HG03139 (cell line): ENCODE data around the gene GAB2.
"Not testable (repeated sequence)": the region's sequence is repeated elsewhere in the genome, so short reads cannot be mapped to it uniquely, and the experiment has no call there.

Experiments
- ATAC-seq: cut with Tn5 transposase; IDR thresholded peaks from one replicate; pipeline ENCODE4 v1.9.1; 2021; ENCODE audit not compliant: unreplicated experiment

Gene GAB2

GRCh38 chr11:78254268-78254667 is 163.4 kb downstream of the GAB2 start:
- ATAC-seq, result no peak

- ATAC-seq, result no peak
These were observed 163.8 kb downstream of the GAB2 start for GRCh38 chr11:78253797-78254196.

- no peak for ATAC-seq
These were observed 166.4 kb downstream of the GAB2 start for GRCh38 chr11:78251083-78251775.

GRCh38 chr11:78250099-78250498 is 167.5 kb downstream of the GAB2 start:
- ATAC-seq, result no peak

GRCh38 chr11:78248903-78249302 is 168.7 kb downstream of the GAB2 start:
- ATAC-seq, result no peak

- ATAC-seq, result no peak
These were observed 169.4 kb downstream of the GAB2 start for GRCh38 chr11:78248191-78248590.

- ATAC-seq, result no peak
These were observed 172.9 kb downstream of the GAB2 start for GRCh38 chr11:78244546-78245255.

GRCh38 chr11:78244080-78244479 is 173.5 kb downstream of the GAB2 start:
- no peak for ATAC-seq

- no peak for ATAC-seq
These were observed 176.1 kb downstream of the GAB2 start for GRCh38 chr11:78241475-78241874.

GRCh38 chr11:78239781-78240180 is 177.8 kb downstream of the GAB2 start:
- no peak for ATAC-seq

GRCh38 chr11:78237293-78238046 is 180.2 kb downstream of the GAB2 start:
- no peak for ATAC-seq

GRCh38 chr11:78234006-78234405 is 183.6 kb downstream of the GAB2 start:
- ATAC-seq, result no peak

GRCh38 chr11:78233046-78233445 is 184.6 kb downstream of the GAB2 start:
- not testable (repeated sequence) for ATAC-seq

GRCh38 chr11:78231962-78232501 is 185.6 kb downstream of the GAB2 start:
- no peak for ATAC-seq

- no peak for ATAC-seq
These were observed 187.3 kb downstream of the GAB2 start for GRCh38 chr11:78230161-78230877.

- ATAC-seq, result no peak
These were observed 188.5 kb downstream of the GAB2 start for GRCh38 chr11:78229106-78229505.

- no peak for ATAC-seq
These were observed 189.2 kb downstream of the GAB2 start for GRCh38 chr11:78228467-78228866.

- no peak for ATAC-seq
These were observed 189.7 kb downstream of the GAB2 start for GRCh38 chr11:78227921-78228320.

- ATAC-seq, result no peak
These were observed 190.6 kb downstream of the GAB2 start for GRCh38 chr11:78226684-78227680.

- ATAC-seq, result no peak
These were observed 192.7 kb downstream of the GAB2 start for GRCh38 chr11:78224906-78225420.
